HG03280 (cell line): ENCODE data around the gene GLI3.

Experiments
- ATAC-seq: cut with Tn5 transposase; IDR thresholded peaks from one replicate; pipeline ENCODE4 v1.9.1; 2021; ENCODE audit warnings: mild to moderate bottlenecking, moderate library complexity; ENCODE audit not compliant: unreplicated experiment

GLI3 gene

DNA sequence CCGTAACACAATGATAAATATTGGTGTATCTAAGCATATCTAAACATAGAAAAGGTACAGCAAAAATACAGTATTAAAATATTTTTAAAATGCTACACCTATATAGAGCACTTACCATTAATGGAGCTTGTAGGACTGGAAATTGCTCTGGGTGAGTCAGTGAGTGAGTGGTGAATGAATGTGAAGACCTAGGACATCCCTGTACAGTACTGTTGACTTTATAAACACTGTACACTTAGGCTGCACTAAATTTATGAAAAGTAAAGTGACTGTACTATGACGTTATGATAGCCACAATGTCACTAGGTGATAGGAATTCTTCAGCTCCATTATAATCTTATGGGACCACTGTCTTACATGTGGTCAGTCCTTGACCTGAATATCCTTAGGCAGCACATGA, 147.0 kb downstream of the GLI3 start:
- ATAC-seq = no peak

DNA sequence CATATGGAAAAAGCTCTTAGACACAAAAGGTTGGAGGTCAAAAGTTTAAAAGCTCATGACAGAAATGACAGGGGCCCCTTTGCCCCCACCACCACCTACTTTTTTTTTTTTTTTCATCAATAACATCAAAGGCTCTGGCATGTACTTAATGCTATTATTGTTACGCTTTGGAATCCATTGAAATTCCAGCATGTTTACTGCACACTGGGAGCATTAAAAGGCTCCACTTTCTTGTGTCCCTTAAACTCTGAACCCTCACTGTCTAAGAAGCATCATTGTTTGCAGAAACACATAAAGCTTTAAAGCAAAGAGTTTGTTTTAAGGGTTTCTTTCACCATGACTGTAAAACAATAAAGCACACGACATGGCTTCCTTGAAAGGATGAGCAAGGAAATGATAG, 149.4 kb downstream of the GLI3 start:
- ATAC-seq = no peak

DNA sequence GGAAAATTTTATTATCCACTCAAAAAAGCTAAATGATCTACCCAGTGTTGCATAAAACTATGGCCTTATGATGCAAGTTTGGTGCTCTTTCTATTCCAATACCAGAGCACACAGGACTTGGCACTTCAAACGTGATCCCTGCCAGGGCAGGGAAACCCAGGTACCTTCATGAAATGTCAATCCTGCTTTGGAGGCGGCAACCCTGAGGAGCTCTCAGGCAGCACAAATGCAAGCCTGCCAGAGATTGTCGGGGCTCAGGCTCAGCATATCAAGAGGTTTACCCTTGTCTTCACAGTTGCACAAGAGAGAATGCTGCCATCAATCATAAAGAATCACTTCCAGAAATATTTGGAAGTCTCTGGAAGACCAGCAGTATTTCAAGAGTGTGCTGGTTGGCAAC, 151.5 kb downstream of the GLI3 start:
- ATAC-seq = no peak

DNA sequence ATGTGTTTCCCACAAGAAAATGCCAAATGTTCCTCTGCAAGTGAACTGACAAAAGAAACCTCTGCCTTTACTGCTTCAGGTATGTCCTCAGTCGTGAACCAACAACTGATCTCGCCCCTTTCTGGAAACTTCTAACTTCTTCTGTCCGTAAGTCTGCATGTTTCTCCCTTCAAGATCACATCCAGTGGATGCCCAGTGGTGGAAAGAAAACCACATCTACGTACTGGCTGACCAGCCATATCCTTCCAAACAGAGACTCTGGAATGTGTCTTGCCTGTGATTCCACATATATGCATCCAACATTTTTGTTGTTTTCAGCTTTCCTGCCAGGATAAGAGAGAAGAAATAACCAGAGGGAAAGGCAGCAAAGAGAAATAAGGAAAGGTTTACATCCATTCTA, 152.7 kb downstream of the GLI3 start:
- no peak for ATAC-seq

DNA sequence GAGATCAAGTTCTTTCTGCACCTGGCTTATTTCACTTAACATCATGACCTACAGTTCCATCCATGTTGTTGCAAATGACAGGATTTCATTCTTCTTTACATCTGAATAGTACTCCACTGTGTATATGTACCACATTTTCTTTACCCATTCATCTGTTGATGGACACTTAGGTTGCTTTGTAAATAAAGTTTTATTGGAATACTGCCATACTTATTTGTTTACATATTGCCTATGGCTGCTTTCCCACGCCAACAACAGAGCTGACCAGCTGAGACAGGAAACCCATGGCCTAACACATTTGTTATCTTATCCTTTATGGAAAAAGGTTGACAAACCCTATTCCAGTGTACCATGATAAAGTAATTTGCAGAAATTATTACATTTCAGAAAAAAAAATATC, 153.7 kb downstream of the GLI3 start:
- no peak for ATAC-seq

DNA sequence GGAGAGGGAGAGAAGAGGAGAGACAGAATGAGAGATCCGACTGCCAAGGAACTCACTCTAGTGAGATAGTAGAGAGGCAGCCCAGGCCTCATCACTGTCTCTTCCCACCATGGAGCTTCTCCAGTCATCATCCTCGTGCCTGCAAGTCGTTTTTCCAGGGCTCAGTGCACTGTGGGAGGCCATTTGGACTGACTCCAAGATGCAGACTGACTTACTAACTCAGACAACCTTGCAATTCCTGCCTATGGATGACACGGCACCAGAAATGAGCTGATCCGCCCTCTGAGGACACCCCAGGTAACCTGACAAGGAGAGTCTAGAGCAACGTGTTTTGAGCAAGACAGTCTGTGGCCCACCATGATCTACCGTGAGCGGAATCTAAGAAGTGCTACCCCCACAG, 154.9 kb downstream of the GLI3 start:
- no peak for ATAC-seq

DNA sequence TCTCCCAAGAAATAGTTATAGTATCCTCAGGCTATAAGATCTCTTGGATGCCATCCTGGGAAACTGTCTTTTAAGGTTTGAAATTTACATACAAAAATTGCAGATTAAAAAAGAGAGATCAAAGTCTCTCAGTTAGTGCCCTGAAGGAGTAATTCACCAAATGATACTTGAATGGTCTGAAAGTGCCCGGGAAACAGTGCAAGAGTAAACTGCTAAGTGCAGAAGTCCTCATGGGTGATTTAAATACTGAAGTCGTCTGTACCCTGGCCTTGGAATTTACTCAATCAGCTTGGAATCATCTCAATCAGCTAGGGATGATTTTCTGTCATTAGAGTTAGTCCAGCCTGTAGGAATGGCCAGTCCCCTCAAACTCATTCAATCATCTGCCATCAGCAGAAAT, 155.3 kb downstream of the GLI3 start:
- no peak for ATAC-seq

DNA sequence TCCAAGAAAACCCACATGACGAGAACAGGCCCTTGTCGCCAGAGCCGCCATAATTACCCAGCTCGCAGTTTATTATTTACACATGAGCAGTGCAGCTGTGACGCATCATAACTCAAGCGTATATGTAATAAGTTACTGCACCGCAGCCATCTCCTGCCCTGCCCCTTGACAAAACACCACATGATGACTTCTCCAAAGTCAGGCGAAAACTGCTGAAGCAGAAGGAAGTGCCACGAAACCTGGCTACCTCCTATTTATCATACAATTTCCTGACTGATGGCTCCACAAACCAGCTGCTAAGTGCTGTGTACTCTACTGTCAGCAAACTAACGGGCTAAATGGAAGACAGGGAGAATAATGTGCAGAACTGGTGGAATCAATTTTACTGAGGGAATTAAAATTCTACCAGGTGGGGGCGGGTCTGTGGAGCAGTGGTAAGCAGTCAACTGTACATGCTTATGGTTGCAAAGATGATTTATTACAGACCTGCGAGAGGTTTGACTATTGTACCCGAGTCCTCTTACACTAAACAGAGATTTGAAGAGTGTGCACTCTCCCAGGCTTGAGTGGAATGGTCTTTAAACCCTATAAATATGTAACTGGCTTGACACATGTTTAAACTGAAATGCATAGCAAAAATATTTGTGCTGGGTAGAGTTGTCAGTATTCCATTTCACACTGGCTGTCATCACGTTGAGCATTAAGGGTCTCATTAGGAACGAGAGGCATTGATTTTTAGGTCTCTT, 156.0 kb downstream of the GLI3 start:
- ATAC-seq = no peak

DNA sequence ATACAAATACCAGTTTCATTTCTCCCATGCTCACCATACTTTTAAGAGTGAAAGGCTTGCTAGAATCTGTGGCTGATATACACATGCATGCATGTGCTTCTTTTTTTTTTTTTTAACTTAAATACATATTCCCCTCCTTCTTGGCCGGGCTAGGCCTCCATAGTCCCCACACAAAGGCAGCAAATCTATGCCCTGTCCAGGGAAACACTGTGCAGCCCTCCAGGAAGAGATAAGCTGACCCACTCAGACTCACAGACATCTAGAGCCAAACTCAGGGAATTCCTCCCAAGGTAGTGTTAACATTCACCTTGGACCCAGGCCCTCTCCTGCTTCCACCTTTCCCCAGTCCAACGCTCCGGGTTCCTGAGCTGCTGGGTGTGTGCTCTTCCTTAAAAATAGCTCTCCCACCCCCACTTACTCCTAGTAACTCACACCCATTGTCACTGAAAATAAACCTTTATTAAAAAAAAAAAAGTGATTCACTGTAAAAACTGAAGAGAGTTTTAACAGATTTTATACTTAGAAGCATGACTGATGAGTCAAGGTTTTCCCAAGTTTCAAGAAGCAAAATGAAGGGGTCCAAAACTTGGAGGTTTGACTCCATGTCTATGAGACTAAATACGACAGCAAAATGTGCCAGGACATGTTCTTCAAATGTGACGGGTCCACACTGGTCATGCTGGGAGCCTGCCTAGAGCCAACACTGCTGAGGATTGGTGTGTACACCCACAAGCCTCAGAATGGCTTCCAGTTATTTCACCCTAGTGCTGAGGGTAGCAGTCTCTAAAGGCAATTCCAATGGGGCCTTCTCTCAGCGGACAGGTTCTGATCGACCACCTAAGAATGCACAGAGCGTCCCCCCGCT, 159.5 kb downstream of the GLI3 start:
- no peak for ATAC-seq

DNA sequence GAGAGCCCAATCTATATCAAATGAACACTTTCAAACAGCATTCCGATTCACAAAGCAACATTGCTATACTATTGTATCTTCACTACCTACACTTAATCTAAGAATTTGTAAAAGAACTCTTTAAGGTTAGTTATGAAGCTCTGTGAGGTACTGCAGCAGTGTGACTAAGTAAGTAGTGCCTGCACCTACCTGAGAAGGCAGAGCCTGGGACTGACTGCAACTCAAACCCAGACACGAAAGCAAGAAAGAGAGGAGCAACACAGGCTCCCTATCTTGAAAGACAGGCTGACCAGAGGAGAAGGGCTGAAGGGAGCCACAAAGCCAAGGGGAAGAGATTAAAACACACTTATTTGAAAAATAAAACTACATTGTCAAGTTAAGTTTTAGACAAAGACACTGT, 160.1 kb downstream of the GLI3 start:
- ATAC-seq = no peak

DNA sequence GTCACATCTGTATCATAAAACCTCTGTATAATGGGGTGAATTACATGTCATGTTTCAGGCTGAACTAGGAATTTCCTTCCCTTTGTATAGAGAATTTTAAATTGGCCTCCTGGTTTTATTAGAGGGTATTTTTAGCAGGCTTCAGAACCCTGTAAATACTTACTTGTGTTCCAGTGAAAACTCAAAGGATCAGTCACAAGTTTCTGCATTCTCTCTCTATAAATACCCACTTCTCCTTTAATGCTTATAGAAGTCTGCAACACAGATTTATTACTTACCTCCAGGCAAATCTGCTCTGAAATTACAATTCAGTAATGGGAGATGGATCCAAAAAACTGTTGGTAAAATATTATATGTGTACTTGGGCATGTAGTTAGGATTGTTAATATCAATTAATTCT, 161.6 kb downstream of the GLI3 start:
- no peak for ATAC-seq

DNA sequence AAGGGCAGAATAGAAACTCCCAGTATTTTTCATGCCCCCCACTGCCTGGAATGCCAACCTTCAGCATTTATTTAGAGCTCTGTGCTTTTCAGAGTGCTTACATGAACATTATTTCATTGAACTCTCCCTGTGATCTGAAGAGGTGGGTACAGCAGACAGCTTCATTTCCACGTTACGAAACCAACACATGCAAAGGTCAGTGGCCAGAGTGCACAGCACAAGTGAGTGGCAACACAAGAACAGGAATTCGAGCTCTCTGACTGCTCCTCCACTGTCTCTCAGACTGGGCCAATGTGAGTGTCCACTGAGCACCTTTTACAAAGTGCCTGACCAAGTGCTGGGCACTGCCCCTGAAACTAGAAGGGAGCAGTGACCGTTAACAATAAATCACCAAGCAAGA, 162.9 kb downstream of the GLI3 start:
- ATAC-seq = no peak

DNA sequence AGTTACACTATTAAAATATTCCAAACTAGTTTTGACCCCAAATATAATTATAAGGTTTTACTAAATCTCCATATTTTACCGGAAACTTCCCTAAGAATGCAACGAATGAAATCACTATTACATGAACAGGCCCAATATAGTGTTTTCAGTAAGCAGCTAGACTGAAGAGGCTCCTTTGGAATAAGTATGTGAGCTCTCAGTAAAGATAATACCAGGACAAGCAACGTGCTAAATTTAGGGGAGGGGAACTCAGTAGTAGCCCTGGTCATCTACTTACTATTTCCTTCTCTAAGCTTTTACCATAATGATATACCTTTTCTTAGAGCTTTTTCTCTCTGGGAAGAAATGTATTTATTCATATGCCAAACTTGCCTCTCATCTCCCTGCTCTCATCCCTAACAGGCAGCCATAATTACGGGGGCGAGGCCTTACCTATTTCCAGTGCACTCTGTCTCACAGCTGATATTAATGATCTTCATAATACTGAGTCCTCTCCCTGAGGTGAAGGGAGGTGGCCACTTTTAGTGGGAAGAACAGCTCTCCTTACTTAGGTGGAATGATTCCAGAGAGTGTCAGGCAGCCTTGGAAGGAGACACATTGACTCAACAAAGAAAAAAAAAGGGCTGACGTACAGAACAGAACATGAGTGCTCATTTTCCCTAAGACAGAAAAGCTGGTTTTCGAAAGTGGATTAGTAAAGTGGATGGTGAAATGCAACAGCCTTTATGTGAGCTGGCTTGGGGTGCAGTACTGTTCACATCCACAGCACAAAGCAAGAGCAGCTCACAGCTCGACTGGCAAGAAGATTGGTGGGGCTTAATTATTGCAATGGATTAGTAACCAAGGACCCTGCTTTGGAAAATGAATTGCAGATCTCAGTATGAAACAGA, 165.4 kb downstream of the GLI3 start:
- no peak for ATAC-seq

DNA sequence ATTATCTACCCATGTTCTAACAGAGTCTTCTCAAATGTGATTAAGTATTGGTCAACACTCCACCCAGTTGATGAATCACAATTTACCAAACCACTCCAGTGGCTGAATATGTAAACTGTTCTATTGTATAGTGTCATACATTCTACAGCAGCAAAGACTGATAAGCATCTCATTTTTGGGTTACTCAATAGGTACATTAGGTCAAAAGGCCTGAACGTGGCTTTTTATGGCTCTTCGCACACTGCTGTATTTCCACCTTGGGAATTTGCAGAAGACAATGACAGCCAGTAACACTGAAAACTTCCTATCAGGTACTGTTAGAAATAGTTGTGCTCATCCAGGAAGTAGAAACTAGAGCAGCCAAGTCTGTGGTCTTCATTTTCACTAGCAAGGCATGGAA, 166.9 kb downstream of the GLI3 start:
- ATAC-seq = no peak

DNA sequence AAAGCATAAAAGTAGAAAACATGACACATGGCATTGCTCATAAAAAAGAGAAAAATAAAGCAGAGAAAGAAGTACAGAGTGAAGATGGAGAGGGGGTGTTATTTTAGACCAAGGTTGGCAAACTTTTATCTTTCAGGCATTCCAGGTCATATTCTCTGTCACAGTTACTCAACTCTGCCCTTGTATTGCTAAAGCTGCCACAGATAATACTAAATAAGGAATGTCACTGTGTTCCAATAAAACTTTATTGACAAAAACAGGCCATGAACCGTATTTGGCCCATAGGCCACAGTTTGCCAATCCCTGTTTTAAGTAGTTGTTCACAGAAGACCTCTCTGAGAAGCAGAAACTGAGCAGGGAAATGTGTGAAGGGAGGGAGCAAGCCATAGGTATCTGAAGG, 167.4 kb downstream of the GLI3 start:
- no peak for ATAC-seq

DNA sequence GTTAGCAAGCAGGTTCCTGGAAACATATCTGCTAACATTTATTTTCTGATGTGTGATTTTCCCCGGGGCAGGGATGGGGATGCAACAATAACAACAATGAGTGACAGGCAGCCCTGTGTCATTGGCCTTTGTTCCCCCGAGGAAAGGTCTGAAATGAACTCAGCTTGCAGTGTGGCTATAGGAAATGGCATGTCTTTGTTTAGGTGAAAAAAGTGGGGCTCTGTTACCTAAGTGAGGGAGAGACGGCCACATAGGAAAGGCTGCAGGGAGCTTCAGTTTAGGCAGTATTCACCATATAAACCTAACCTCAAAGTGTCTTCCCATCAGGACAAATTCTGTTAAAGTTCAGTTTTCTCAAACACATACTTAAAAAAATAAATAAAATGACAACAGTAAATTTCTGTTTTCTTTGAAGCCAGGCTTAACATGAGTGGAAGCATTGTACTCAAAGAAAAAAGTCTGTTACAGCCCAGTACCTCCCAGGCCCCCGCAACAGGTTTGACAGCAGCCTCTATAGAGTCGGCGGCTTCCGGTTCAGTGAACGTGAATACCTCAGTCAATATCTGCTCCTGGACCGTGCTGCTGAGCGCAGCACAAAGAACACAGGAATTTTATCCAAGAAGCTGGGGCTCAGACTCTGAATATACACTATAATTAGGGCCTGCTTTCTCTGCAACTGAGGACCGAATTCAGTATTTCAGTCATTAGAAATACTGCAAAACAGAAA, 168.3 kb downstream of the GLI3 start:
- ATAC-seq = no peak

DNA sequence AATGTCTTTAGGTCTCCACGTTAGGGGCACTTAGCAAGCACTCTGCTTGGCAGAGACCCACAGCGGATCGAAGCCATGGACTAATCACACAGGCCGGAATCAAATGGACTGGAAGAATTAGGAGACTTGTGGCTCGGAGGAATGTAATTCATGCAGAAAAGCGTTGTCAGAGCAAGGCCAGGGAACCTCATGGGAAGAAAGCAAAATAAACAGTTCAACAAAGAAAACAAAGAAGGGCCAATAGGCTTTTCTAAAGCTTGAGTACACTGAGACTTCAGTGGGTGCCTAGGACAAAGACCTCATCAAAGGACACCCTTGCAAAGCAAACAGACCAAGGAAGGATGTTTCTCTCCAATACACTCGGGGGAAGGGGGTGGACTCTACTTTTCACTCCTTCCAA, 171.1 kb downstream of the GLI3 start:
- ATAC-seq = no peak

DNA sequence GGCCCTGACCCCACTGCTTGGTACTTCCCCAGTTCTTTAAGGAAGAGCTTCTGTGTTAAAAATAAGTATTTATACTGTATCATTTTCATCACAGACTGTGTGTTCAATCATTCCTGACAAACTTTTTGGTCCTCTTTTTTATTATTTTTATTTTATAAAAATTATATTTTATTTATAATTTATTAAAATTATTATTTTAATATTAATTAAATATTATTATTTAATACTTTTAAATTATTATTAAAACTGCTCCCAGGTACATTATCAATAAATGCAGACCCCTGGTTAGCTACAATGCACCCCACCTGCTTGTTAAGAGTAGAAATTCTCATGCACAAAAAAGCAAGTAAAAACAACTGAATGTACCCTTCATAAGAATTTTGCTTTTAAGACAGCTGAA, 172.0 kb downstream of the GLI3 start:
- ATAC-seq = no peak

DNA sequence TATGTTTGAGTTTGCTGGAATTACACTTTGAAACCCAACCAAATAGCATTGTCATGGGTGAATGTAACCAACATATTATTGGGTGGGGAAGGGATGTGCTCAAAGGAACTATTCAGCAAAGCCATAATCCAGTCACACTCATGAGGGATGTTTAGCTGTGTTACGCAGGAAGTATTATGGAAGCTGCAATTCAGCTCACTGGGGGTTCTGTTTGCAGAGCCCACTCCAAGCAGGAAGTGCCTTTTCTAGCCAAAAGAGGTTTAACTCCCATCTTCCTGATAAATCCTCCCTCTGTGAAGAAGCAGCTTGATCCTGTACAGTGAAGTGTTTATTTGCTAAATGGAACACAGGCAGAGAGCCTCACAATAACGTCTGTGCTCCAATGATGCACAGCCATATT, 172.5 kb downstream of the GLI3 start:
- no peak for ATAC-seq

DNA sequence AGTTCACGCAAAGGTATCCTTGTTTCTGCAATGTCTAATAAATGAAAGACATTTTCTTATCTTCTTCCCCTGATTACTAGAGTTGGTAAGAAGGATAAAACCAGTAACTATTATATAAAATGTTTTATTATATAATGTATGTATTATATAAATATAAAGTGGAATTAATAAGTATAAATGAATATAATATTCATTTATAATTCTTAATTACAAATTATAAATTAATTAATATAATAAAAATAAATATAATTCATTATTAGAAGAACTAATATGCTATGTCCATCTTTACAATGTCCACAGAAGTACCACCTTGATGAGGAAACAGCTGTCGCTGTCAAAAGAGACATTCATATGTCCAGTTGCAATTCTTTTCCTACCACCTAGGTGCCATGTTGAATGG, 177.7 kb downstream of the GLI3 start:
- no peak for ATAC-seq

DNA sequence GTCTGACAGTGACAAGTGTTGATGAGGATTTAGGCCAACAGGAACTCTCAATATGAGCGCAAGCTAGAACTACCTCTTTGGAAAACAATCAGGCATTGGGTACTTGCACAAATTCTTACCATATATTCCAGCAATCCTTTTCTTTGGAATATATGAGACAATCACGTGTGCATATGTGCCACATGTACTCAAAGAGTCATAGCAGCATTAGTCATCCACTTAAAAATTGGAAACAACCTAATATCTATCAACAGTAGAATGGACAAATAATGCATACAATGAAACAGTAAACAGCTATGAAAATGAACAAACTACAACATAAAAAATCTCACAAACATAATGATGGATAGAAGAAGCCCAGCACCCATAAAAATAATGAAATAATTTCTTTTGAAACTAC, 179.7 kb downstream of the GLI3 start:
- ATAC-seq = no peak
